ENCODE measurements around the gene STK39.

Gene STK39

DNA sequence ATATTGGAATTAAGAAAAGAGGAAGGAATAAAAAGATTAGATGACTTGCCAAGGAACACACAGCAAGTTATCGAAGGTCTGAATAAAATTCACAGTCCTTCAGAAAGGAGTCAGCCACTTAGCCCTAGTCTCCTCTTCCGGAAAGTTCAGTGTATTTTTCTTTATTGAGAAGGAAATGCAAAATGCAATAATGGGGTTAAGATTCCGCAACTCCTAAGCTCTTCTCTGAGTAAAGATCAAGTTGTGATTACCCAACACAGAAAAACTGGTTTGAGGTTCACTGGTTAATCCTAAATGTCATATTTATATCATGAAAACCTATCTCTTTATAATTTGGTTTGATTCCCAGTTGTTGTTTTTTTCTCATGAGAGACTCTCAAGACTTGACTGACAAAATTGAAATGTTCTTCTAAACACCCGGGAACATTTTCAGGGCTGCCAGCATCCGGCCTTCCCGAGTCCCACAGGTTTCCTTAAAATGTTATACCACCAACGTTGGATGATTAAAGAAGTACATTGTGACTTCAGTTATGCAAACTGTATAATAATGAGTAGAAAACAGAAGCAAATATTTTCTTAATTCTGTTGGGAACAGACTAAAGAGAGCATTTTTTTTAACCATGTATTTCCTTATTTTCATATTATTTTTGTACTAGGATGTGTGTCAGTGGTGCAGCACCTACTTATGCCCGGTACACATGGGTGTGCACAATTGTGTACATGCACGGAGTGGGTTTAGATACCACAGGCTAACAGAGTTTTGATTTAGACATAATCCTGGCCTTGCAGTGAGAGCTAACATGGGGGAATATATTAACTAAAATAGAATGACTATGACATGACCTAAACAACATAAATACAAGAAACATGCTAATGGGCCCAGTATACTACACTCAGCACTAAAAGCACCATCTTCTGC is 100.2 kb downstream of the STK39 start:
- TF ChIP-seq POLR2A (IDR thresholded peaks at IDR 0.05; ENCODE audit: low read depth, low read length), result no peak

DNA sequence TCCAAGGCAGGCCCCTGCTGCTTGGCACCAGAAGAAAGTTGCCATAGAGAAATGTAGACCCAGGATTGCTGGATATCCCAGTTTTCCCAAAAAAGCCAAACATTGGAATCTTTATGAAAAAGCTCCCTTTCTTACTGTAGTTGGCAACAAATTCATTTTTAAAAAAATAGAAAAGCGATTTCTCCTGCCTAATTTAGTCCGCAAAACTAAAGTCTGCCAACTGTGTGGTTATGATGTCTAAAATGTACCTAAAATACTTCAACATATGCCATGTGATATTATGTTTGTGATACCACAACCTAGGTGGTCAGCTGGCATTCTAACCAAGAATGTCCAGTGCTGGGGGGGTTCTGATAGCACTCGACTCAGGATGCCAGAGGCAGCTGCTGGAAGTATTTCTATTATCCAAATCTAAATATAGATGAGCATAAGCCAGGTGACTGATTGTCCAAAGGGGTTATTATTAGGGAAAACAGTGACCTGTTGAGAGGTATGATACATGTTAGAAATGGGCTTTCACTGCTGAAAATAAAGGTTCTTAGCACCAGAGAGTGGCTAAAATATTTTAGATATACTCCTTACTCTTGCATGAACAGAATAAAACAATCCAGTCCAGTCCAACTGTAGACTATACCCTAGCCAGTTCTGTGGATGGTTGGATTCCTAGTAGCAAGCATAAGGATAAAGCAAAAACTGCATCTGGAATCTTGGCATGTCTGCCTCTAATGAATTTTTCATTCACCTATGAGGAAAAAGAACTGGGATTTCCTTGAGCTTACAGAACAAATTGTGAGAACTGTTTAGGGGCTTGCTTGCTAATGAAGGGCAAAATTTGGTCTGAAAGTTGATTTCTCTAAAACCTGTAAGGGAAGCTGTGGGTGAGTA is 101.7 kb downstream of the STK39 start:
- FAIRE-seq (no peak), DNase-seq (ENCODE audit: insufficient read length, low spot score) (no peak)
- TF ChIP-seq POLR2A (IDR thresholded peaks at IDR 0.05; ENCODE audit: low read depth, low read length), result no peak

More for the DNA sequence above, 100.2 kb downstream of the STK39 start:
- FAIRE-seq, result no peak
- no peak for DNase-seq (ENCODE audit: insufficient read length, low spot score)

DNA sequence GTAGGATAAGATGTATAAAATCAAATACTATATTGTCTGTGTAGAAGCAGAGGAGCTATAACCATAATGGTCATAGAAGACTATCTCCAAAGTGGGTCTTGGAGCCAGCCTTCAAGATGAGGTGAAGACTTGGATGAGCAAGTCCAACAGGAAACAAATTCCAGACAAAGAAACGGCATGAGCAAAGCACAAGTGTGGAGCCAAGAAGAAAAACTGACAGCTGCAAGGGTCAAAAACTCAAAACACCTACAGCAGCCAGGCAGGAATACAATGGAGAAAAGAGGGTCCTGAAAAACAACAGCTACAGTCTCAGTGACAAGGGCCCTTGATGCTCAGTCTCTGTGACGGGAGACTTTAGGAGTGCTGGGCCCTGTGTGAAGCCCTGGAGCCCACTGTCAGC is 102.4 kb downstream of the STK39 start:
- DNase-seq (ENCODE audit: insufficient read length, low spot score) (no peak), FAIRE-seq (no peak)
- no peak for TF ChIP-seq POLR2A (IDR thresholded peaks at IDR 0.05; ENCODE audit: low read depth, low read length)

DNA sequence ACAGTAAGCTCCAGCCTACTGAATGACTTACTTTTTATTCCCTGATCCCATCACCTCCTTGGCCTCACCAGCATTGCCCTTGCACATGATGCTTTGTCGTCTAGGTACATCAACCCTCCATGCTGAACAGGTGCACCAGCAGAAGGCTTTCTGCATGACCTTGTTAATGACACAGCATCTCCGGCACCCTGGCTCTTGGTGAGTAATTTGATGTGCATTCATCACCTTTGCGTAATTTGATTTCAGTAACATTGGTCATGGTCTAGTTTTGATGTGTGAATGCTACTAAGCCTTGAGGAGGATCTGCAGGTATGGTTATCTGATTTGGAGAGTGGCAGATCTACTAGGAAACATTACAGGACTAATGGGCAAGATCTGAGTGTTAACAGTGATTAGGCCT is 103.6 kb downstream of the STK39 start:
- DNase-seq (ENCODE audit: insufficient read length, low spot score) (no peak), FAIRE-seq (no peak)
- no peak for TF ChIP-seq POLR2A (IDR thresholded peaks at IDR 0.05; ENCODE audit: low read depth, low read length)

DNA sequence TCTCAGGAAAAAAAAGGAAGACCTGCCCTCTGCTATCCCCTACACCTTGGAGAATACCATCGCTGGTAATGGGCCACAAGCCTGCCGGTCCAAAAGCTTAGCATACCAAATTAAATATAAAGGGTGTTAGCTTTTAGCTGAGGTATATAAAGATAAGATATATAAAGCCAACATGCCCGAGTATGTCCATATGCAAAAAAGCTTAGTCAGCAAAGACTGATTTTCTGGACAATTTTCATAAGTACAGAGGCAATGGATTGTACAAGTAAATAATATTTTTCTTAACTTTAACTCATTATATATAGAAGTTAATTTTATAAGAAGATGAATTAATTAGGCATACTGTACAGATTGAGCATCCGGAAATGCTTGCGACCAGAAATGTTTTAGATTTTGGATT is 106.5 kb downstream of the STK39 start:
- DNase-seq (ENCODE audit: insufficient read length, low spot score) (no peak), FAIRE-seq (no peak)
- TF ChIP-seq POLR2A (IDR thresholded peaks at IDR 0.05; ENCODE audit: low read depth, low read length), result no peak

DNA sequence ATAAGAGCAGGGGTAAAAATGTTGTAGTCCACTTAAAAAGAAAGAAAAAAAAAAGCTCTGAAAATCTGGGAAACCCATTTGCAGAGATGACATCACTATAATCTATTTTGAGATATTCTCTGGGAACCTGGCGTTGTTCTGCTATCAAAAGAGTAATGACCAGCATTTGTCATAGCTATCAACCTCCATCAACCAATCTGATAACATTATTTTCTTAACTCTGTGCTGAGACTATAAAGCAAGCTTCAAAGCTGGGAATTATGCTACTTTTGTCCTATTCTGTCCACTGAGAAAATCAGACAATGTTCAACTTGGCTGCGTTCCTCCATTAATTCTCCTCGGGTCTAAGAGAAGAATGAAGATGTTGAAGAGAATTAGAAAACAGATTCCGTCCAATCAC is 107.5 kb downstream of the STK39 start:
- no peak for FAIRE-seq
- TF ChIP-seq POLR2A (IDR thresholded peaks at IDR 0.05; ENCODE audit: low read depth, low read length), result no peak
- no peak for DNase-seq (ENCODE audit: insufficient read length, low spot score)

DNA sequence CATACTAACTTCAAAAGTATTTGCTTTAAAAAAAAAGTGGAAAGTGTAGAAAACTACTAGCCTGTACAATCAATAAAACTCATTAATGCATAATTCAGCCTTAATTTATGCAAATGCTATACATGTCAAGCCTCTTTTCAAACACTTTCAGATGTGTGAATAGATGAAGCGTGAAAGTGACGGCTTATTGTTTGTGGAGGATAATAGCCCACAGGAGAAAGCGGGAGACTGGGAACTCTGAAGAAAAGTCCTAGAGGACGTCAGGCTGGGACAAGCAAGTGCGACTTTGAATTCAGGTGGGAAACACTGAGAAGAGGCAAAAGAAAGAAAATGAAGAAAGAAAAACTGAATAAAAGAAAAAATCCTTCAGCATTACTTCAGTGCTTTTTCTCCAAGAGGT is 108.5 kb downstream of the STK39 start:
- DNase-seq (ENCODE audit: insufficient read length, low spot score), result no peak
- FAIRE-seq, result no peak

DNA sequence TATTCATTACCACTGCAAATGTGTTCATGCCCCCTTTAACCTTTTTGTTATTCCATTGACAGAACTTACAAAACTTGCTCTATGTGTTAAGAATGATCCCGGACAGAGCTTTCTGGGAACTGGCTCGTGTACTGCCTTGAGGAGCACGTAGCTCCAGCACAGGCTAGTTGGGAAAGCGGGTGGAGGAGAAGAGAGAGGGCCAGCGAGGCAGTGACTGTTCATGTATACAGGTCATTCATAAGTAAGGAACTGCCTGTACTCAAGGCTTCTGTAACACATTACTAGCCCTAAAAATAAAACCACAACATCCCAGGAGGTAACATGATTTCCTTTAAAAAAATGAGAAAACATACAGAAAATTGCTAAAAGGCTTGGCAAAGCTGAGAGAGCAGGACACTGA is 109.0 kb downstream of the STK39 start:
- no peak for TF ChIP-seq POLR2A (IDR thresholded peaks at IDR 0.05; ENCODE audit: low read depth, low read length)
- DNase-seq (ENCODE audit: insufficient read length, low spot score) (no peak), FAIRE-seq (no peak)

More for the DNA sequence above, 108.5 kb downstream of the STK39 start:
- no peak for TF ChIP-seq POLR2A (IDR thresholded peaks at IDR 0.05; ENCODE audit: low read depth, low read length)

DNA sequence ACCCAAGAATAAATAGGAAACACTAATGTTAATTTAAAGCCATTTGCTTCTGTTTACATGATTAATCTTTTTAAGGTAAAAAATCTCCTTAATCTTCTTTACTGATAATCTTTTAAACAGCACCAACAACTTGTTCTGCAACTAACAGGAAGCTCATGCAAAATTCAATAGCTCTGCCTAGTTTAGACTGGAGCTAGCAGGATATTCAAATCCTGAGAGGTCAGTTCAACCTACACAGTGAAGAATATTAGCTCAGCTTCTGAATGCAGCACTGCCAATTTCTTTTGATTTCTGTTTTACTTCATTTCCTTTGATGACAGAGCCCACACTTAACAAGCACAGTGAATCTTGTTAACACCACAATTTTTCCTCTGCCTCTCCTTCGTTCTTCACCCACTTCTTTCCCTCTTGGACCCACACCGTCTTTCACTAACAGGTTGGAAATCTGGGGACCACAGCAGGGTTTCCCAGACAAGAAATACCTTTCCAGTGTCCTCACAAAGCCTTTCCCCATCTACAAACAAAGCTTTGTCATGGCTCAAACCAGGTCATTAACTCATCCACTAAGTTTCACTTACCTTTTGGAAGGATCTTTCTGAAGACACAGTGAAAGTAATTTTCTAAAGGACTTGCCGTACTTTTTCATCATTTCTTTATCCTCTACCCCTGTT is 109.8 kb downstream of the STK39 start:
- no peak for TF ChIP-seq POLR2A (IDR thresholded peaks at IDR 0.05; ENCODE audit: low read depth, low read length)
- DNase-seq (ENCODE audit: insufficient read length, low spot score) (no peak), FAIRE-seq (peak; percentile 20)

DNA sequence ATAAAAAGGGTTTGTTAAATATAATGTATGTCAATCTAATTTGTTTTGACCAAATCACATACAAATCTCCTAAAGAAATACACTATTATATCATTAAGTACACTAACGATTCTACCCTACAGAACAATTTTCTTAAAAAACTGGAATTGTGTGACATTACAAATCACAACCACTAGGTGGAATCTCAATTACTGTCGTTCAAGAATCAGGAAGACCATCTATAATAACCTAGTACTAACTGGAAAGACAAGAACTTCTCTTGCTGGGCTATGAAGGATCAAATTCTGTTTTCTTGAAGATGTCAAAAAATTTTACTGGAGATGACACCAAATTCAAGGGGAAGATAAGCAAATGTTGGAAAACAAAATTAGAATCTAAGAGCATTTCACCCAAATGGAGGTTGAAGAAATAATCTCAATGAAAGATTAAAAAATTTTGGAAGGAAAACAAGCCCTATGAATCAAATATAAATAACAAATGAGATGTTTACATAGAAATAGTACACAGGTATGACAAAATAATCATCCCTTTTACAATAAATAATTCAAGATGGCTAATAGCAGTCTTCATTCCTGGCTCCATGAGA is 110.9 kb downstream of the STK39 start:
- peak; percentile 74 for FAIRE-seq
- no peak for DNase-seq (ENCODE audit: insufficient read length, low spot score)
- no peak for TF ChIP-seq POLR2A (IDR thresholded peaks at IDR 0.05; ENCODE audit: low read depth, low read length)

DNA sequence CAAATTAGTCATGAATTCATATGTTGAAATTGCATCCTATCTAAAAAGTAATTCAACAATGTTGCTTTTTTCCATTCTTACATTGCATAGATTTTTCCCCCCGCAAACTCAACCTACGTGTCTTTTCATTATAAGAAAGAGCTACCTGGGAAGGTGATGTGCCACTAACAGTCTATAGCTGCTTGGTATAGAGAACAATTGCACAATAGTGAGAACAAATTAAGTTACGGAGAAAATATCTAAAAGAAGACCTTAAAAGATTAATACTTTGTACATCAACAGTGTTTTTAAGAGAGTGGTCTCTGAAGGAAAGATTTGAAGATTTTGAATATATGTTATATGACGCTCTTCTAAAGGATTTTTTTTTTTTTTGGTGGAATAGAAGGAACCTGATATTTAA is 111.8 kb downstream of the STK39 start:
- DNase-seq (ENCODE audit: insufficient read length, low spot score) (no peak), FAIRE-seq (no peak)
- TF ChIP-seq POLR2A (IDR thresholded peaks at IDR 0.05; ENCODE audit: low read depth, low read length), result no peak

DNA sequence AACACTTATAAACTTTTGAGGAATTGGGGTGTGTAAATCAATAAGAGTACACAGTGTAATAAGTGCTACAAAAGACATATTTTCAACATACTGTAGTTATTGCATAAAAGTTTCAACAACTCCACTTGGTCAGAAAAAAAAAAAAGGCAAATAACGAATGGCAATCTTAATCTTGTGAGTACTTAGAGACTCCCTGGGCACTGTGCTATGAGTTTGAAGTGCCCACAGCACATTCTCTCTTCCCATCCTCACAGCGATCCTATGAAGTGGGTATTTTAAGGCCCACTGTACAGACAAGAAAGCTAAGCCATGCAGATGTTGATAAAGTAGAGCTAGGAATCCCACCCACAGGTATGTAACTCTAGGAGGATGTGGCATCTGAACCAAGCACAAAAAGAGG is 112.3 kb downstream of the STK39 start:
- DNase-seq (ENCODE audit: insufficient read length, low spot score), result no peak
- TF ChIP-seq POLR2A (IDR thresholded peaks at IDR 0.05; ENCODE audit: low read depth, low read length), result no peak
- FAIRE-seq, result peak; percentile 20

DNA sequence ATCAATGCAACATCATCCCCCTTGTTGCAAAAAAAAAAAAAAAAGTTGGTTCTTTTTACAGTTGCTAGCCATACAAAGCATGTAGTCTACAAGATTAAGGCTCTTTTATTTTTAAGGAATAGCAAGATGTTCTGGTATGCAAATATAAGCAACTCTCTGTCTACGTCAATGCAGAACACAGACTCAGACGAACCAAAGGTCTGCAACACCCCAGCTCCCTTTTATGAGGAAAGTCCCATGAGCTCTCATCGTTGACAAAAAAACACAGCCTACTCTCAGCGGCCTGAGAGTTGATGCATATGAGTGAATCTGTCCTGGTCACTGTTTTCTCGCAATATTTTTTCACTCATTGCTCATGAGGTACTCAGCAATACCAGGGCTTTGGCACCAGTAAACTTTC is 112.9 kb downstream of the STK39 start:
- DNase-seq (ENCODE audit: insufficient read length, low spot score) (no peak), FAIRE-seq (no peak)
- TF ChIP-seq POLR2A (IDR thresholded peaks at IDR 0.05; ENCODE audit: low read depth, low read length), result no peak

DNA sequence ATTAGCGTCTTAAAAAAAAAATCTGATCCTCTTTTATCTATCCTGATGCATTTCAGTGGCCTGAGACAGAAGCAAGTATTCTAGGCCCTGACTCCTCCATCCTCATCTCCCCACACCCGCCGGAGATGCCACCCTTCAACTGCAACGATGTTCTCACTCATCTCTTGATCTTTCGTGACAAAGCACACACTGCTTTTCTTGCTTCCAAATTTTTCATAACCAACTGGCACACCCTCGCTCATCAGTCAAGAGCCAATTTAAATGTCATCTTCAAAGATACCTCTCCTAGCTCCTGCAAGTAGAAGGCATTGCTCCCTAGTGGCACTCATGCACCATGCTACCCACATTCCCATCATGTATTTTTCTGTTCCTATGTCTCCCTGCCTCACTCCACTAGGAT is 115.0 kb downstream of the STK39 start:
- DNase-seq (ENCODE audit: insufficient read length, low spot score) (no peak), FAIRE-seq (no peak)
- TF ChIP-seq POLR2A (IDR thresholded peaks at IDR 0.05; ENCODE audit: low read depth, low read length), result no peak
